ENCODE measurements around the gene NCBP3.

DNA sequence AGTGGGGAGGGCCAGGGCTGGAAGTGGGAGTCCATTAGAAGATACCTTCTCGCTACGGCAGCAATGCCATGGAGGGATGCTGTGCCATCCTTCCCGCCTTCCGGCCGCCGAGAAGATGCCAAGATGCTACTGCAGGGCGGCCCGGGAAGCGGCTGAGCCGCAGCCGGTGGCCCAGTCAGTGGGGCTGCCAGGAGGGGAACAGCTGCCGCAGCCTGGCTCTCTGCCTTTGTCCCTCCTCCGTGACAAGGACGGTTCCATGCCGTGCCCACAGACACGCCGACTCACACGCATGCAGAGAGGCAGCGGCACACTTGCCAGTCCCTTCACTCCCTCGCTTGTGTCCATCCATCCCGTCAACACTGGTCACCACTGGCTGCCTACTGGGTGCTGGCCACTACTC is 20.2 kb upstream of the NCBP3 start:
- TF ChIP-seq SIN3A (IDR thresholded peaks at IDR 0.05; ENCODE audit: borderline replicate concordance, insufficient read depth, low read depth, low read length): no peak
- TF ChIP-seq, protein P1, sequence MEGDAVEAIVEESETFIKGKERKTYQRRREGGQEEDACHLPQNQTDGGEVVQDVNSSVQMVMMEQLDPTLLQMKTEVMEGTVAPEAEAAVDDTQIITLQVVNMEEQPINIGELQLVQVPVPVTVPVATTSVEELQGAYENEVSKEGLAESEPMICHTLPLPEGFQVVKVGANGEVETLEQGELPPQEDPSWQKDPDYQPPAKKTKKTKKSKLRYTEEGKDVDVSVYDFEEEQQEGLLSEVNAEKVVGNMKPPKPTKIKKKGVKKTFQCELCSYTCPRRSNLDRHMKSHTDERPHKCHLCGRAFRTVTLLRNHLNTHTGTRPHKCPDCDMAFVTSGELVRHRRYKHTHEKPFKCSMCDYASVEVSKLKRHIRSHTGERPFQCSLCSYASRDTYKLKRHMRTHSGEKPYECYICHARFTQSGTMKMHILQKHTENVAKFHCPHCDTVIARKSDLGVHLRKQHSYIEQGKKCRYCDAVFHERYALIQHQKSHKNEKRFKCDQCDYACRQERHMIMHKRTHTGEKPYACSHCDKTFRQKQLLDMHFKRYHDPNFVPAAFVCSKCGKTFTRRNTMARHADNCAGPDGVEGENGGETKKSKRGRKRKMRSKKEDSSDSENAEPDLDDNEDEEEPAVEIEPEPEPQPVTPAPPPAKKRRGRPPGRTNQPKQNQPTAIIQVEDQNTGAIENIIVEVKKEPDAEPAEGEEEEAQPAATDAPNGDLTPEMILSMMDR (IDR thresholded peaks at IDR 0.05): no peak

Measured in Panc1 (cell line).